OCI-LY3 (cell line): Measurements from ENCODE around the gene PFDN5.
A peak's percentile ranks its signal among the peaks of the same experiment; 100 is the strongest.

ENCODE experiments used
- H2AFZ ChIP-seq: fragments of 200-600, 300-600 bp; shearing (Covaris generic); 2 replicates; pipeline ENCODE4 v1.6.0; 2014; ENCODE audit warnings: antibody characterized with exemption, low read depth, low read length
- H3K27ac ChIP-seq: fragments of 200-600, 300-600 bp; sonication (generic); 2 replicates; pipeline ENCODE4 v1.5.1; 2014; ENCODE audit warnings: mild to moderate bottlenecking, low read length, moderate library complexity, mixed read lengths
- H3K27me3 ChIP-seq: fragments of 200-600, 300-600 bp; sonication (generic); 2 replicates; pipeline ENCODE4 v1.6.1; 2014; ENCODE audit warnings: low read depth, low read length, mixed read lengths
- H3K36me3 ChIP-seq: fragments of 200-600, 300-600 bp; sonication (generic); replicated peaks from 2 replicates; pipeline ENCODE3; 2014; ENCODE audit warnings: low read depth, low read length, mixed read lengths
- H3K4me1 ChIP-seq: fragments of 300-600, 200-600 bp; sonication (generic); 2 replicates; pipeline ENCODE4 v1.6.1; 2014; ENCODE audit warnings: low read length, mixed read lengths
- H3K4me2 ChIP-seq: fragments of 200-600, 300-600 bp; sonication (generic); 2 replicates; pipeline ENCODE4 v1.6.1; 2014; ENCODE audit warnings: low read length, mixed read lengths
- H3K4me3 ChIP-seq: fragments of 300-600, 200-600 bp; sonication (generic); 2 replicates; pipeline ENCODE4 v1.5.1; 2014; ENCODE audit warnings: antibody characterized with exemption, mild to moderate bottlenecking, low read length, moderate library complexity
- H3K79me2 ChIP-seq: fragments of 300-600, 200-600 bp; shearing (Covaris generic); 2 replicates; pipeline ENCODE4 v1.6.1; 2014; ENCODE audit warnings: mild to moderate bottlenecking, low read length, mixed read lengths
- H3K9ac ChIP-seq: fragments of 300-600, 200-600 bp; shearing (Covaris generic); 2 replicates; pipeline ENCODE4 v1.6.0; 2014; ENCODE audit warnings: mild to moderate bottlenecking, low read length, moderate library complexity
- H3K9me3 ChIP-seq: fragments of 200-600, 300-600 bp; shearing (Covaris generic); 2 replicates; pipeline ENCODE4 v1.6.1; 2014; ENCODE audit warnings: low read length, mixed read lengths; ENCODE audit not compliant: insufficient read depth
- H4K20me1 ChIP-seq: fragments of 200-600, 300-600 bp; sonication (generic); 2 replicates; pipeline ENCODE4 v1.6.1; 2016; ENCODE audit warnings: low read length, mixed read lengths; ENCODE audit not compliant: insufficient read depth
- CTCF ChIP-seq: fragments of 200-600, 300-600 bp; sonication (generic); IDR thresholded peaks from 2 replicates; pipeline ENCODE4 v1.5.1; 2014; ENCODE audit warnings: antibody characterized with exemption, low read length, low read depth
- EZH2phosphoT487 ChIP-seq: fragments of 200-600 bp; shearing (Covaris generic); IDR thresholded peaks from 2 replicates; pipeline ENCODE4 v1.6.1; 2018; ENCODE audit warnings: antibody characterized with exemption, mixed run types, low read depth

The PFDN5 gene

GRCh38 chr12:53268630-53269562 is 26.4 kb upstream of the PFDN5 start:
- H4K20me1 ChIP-seq, result no peaks in the 10 kb centered on the region
- H3K4me3 ChIP-seq, result peak overlapping the region; percentile 83
- H2AFZ ChIP-seq, result peak overlapping the region; percentile 88; the same call in 1 of the 2 replicates
- TF ChIP-seq EZH2phosphoT487, result no peak
- no peak for TF ChIP-seq CTCF
- H3K9ac ChIP-seq, result peak overlapping the region; percentile 85
- peaks cover 29% of the 10 kb centered on the region for H3K36me3 ChIP-seq
- peak overlapping the region; percentile 60 for H3K27ac ChIP-seq
- H3K4me1 ChIP-seq, result peaks cover 12% of the 10 kb centered on the region
- peaks cover 26% of the 10 kb centered on the region for H3K79me2 ChIP-seq
- H3K9me3 ChIP-seq, result no peaks in the 10 kb centered on the region
- no peaks in the 10 kb centered on the region for H3K27me3 ChIP-seq
- peak overlapping the region; percentile 84 for H3K4me2 ChIP-seq

- Histone ChIP-seq H3K79me2 (peaks cover 15% of the 10 kb centered on the region), H3K27me3 (no peaks in the 10 kb centered on the region), H4K20me1 (no peaks in the 10 kb centered on the region), H3K36me3 (peaks cover 53% of the 10 kb centered on the region), H3K4me2 (no peak overlapping the region), H3K27ac (no peak overlapping the region), H3K9me3 (no peaks in the 10 kb centered on the region), H3K9ac (no peak overlapping the region), H2AFZ (no peak overlapping the region), H3K4me1 (no peaks in the 10 kb centered on the region), H3K4me3 (no peak overlapping the region)
- no peak for TF ChIP-seq EZH2phosphoT487
- no peak for TF ChIP-seq CTCF
These were observed 20.9 kb upstream of the PFDN5 start for GRCh38 chr12:53274445-53274844.

GRCh38 chr12:53276511-53276910 is 18.8 kb upstream of the PFDN5 start:
- Histone ChIP-seq H3K27ac (no peak overlapping the region), H3K27me3 (no peaks in the 10 kb centered on the region), H3K9me3 (no peaks in the 10 kb centered on the region), H2AFZ (no peak overlapping the region), H4K20me1 (no peaks in the 10 kb centered on the region), H3K9ac (no peak overlapping the region), H3K4me1 (no peaks in the 10 kb centered on the region), H3K4me2 (no peak overlapping the region), H3K4me3 (no peak overlapping the region), H3K79me2 (no peaks in the 10 kb centered on the region; the same call in 1 of the 2 replicates), H3K36me3 (peaks cover 49% of the 10 kb centered on the region)
- TF ChIP-seq EZH2phosphoT487, result no peak
- TF ChIP-seq CTCF, result no peak

- Histone ChIP-seq H3K9ac (no peak overlapping the region), H3K4me2 (no peak overlapping the region), H3K27ac (no peak overlapping the region), H3K79me2 (no peaks in the 10 kb centered on the region), H4K20me1 (no peaks in the 10 kb centered on the region), H3K4me1 (no peaks in the 10 kb centered on the region), H3K36me3 (peaks cover 50% of the 10 kb centered on the region), H2AFZ (no peak overlapping the region), H3K4me3 (no peak overlapping the region), H3K9me3 (no peaks in the 10 kb centered on the region), H3K27me3 (no peaks in the 10 kb centered on the region)
- no peak for TF ChIP-seq EZH2phosphoT487
- no peak for TF ChIP-seq CTCF
These were observed 17.4 kb upstream of the PFDN5 start for GRCh38 chr12:53277981-53278380.
